K562 (cell line): ENCODE data around the gene RLN1.

Experiments used
- CBX5 ChIP-seq: IDR thresholded peaks from 2 replicates; pipeline ENCODE4 v1.6.1; 2014; ENCODE audit warnings: low read depth, borderline replicate concordance
- NCOA2 ChIP-seq, 2 experiments: fragments of 450-650 bp; IDR thresholded peaks; 2 replicates each; pipeline ENCODE4 v1.6.1; 2018; ENCODE audit warnings: mild to moderate bottlenecking in 2 of 2, moderate library complexity in 1 of 2; ENCODE audit not compliant: partially characterized antibody in 2 of 2
- ZNF584 ChIP-seq: fragments of 200-800 bp; sonication (Bioruptor generic); IDR thresholded peaks from 2 replicates; pipeline ENCODE4 v1.6.1; 2016; ENCODE audit warnings: low read depth, mild to moderate bottlenecking, missing genetic modification characterization, missing compliant biosample characterization
- ZNF75A ChIP-seq: fragments of 450-650 bp; formaldehyde crosslinking; IDR thresholded peaks from 2 replicates; pipeline ENCODE4 v1.4.0; 2020; ENCODE audit warnings: mild to moderate bottlenecking
- TF ChIP-seq, protein P1 (sequence below): sonication (generic); formaldehyde crosslinking; IDR thresholded peaks from 2 replicates; pipeline ENCODE4 v1.8.0; 2022; ENCODE audit warnings: mild to moderate bottlenecking, missing genetic modification reagents
- TF ChIP-seq, protein P2 (sequence below), 2 experiments: fragments of 450-650 bp; formaldehyde crosslinking in 1 of 2; IDR thresholded peaks; 2 replicates each; pipeline versions ENCODE4 v1.4.0 to v1.6.1; 2014 to 2020; ENCODE audit warnings: mild to moderate bottlenecking in 2 of 2, borderline replicate concordance in 1 of 2, low read depth in 1 of 2
- TF ChIP-seq, protein P3 (sequence below), 3 experiments: IDR thresholded peaks in 2 of 3; conservative IDR thresholded peaks in 1 of 3; 2 replicates each; pipeline ENCODE4 v1.5.1; 2011 to 2012; ENCODE audit warnings: low read length in 3 of 3, mild to moderate bottlenecking in 3 of 3, control low read depth in 2 of 3, improper control_type of control experiment in 1 of 3, inconsistent platforms in 1 of 3, low read depth in 1 of 3, mixed read lengths in 1 of 3, moderate library complexity in 1 of 3; ENCODE audit not compliant: insufficient read depth in 2 of 3
- TF ChIP-seq, protein P4 (sequence below), 2 experiments: fragments of 450-650 bp in 1 of 2; sonication (generic) in 1 of 2; formaldehyde crosslinking in 1 of 2; IDR thresholded peaks; 2 replicates each; pipeline versions ENCODE4 v1.7.1 to v1.9.0; 2016 to 2022; ENCODE audit warnings: inconsistent platforms in 1 of 2, mild to moderate bottlenecking in 1 of 2, missing genetic modification reagents in 1 of 2

DNA sequence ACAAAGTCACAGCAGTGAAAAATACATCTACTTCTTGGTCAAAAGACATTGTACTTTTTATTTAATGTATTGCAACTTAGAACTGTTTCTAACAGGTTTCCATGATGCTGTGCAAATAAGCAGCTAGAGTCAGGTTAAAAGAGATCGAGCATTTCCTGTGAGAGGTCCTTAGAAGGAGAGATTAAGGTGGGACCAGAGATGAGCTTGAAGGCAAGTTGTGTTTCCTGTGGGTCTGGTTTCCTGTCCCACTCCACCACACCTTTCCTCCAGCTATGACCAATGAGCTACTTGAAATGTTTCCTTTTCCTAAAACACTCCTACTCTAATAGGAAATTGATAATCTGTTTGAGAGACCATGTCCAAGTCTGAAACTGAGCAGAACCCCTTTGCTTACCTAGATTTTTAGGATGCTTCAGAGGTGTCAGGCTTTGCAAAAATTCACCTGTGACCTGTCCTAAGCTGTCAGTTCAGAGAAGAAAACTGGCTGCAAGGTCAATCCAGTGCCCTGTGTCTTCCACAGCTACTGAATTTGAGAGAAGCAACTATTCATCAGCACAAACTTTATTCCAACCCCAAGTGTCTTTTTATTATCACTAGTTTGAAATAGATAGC is 13.1 kb upstream of the RLN1 start:
- TF ChIP-seq NCOA2 (IDR thresholded peaks at IDR 0.05; ENCODE audit: partially characterized antibody in 2 of 2), result no peak
- TF ChIP-seq, protein P1, sequence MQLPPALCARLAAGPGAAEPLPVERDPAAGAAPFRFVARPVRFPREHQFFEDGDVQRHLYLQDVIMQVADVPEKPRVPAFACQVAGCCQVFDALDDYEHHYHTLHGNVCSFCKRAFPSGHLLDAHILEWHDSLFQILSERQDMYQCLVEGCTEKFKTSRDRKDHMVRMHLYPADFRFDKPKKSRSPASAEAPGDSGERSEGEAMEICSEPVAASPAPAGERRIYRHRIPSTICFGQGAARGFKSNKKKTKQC (CRISPR knock-in tag), result no peak
- TF ChIP-seq, protein P2, sequence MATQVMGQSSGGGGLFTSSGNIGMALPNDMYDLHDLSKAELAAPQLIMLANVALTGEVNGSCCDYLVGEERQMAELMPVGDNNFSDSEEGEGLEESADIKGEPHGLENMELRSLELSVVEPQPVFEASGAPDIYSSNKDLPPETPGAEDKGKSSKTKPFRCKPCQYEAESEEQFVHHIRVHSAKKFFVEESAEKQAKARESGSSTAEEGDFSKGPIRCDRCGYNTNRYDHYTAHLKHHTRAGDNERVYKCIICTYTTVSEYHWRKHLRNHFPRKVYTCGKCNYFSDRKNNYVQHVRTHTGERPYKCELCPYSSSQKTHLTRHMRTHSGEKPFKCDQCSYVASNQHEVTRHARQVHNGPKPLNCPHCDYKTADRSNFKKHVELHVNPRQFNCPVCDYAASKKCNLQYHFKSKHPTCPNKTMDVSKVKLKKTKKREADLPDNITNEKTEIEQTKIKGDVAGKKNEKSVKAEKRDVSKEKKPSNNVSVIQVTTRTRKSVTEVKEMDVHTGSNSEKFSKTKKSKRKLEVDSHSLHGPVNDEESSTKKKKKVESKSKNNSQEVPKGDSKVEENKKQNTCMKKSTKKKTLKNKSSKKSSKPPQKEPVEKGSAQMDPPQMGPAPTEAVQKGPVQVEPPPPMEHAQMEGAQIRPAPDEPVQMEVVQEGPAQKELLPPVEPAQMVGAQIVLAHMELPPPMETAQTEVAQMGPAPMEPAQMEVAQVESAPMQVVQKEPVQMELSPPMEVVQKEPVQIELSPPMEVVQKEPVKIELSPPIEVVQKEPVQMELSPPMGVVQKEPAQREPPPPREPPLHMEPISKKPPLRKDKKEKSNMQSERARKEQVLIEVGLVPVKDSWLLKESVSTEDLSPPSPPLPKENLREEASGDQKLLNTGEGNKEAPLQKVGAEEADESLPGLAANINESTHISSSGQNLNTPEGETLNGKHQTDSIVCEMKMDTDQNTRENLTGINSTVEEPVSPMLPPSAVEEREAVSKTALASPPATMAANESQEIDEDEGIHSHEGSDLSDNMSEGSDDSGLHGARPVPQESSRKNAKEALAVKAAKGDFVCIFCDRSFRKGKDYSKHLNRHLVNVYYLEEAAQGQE (IDR thresholded peaks at IDR 0.05; ENCODE audit: borderline replicate concordance), result no peak
- TF ChIP-seq, protein P2 (CRISPR knock-in tag; IDR thresholded peaks at IDR 0.05; ENCODE audit: low read depth), result no peak
- TF ChIP-seq ZNF584 (CRISPR knock-in tag), result no peak
- no peak for TF ChIP-seq CBX5
- TF ChIP-seq ZNF75A (CRISPR knock-in tag), result no peak
- TF ChIP-seq, protein P3, sequence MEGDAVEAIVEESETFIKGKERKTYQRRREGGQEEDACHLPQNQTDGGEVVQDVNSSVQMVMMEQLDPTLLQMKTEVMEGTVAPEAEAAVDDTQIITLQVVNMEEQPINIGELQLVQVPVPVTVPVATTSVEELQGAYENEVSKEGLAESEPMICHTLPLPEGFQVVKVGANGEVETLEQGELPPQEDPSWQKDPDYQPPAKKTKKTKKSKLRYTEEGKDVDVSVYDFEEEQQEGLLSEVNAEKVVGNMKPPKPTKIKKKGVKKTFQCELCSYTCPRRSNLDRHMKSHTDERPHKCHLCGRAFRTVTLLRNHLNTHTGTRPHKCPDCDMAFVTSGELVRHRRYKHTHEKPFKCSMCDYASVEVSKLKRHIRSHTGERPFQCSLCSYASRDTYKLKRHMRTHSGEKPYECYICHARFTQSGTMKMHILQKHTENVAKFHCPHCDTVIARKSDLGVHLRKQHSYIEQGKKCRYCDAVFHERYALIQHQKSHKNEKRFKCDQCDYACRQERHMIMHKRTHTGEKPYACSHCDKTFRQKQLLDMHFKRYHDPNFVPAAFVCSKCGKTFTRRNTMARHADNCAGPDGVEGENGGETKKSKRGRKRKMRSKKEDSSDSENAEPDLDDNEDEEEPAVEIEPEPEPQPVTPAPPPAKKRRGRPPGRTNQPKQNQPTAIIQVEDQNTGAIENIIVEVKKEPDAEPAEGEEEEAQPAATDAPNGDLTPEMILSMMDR (IDR thresholded peaks at IDR 0.05 in 2 of 3, conservative IDR thresholded peaks at IDR 0.05 in 1 of 3; ENCODE audit: insufficient read depth in 2 of 3, low read depth in 1 of 3, low read length in 3 of 3), result no peak
- TF ChIP-seq, protein P4, sequence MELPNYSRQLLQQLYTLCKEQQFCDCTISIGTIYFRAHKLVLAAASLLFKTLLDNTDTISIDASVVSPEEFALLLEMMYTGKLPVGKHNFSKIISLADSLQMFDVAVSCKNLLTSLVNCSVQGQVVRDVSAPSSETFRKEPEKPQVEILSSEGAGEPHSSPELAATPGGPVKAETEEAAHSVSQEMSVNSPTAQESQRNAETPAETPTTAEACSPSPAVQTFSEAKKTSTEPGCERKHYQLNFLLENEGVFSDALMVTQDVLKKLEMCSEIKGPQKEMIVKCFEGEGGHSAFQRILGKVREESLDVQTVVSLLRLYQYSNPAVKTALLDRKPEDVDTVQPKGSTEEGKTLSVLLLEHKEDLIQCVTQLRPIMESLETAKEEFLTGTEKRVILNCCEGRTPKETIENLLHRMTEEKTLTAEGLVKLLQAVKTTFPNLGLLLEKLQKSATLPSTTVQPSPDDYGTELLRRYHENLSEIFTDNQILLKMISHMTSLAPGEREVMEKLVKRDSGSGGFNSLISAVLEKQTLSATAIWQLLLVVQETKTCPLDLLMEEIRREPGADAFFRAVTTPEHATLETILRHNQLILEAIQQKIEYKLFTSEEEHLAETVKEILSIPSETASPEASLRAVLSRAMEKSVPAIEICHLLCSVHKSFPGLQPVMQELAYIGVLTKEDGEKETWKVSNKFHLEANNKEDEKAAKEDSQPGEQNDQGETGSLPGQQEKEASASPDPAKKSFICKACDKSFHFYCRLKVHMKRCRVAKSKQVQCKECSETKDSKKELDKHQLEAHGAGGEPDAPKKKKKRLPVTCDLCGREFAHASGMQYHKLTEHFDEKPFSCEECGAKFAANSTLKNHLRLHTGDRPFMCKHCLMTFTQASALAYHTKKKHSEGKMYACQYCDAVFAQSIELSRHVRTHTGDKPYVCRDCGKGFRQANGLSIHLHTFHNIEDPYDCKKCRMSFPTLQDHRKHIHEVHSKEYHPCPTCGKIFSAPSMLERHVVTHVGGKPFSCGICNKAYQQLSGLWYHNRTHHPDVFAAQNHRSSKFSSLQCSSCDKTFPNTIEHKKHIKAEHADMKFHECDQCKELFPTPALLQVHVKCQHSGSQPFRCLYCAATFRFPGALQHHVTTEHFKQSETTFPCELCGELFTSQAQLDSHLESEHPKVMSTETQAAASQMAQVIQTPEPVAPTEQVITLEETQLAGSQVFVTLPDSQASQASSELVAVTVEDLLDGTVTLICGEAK (IDR thresholded peaks at IDR 0.05), result no peak
- TF ChIP-seq, protein P4 (CRISPR knock-in tag; IDR thresholded peaks at IDR 0.05), result no peak
